NK-92 (cell line): ENCODE data around the gene RMC1.

Experiments
- DNase-seq: peaks from one replicate; lab custom pipeline; 2025; ENCODE audit not compliant: unreplicated experiment; lab: John Stamatoyannopoulos, UW

Gene RMC1

DNA sequence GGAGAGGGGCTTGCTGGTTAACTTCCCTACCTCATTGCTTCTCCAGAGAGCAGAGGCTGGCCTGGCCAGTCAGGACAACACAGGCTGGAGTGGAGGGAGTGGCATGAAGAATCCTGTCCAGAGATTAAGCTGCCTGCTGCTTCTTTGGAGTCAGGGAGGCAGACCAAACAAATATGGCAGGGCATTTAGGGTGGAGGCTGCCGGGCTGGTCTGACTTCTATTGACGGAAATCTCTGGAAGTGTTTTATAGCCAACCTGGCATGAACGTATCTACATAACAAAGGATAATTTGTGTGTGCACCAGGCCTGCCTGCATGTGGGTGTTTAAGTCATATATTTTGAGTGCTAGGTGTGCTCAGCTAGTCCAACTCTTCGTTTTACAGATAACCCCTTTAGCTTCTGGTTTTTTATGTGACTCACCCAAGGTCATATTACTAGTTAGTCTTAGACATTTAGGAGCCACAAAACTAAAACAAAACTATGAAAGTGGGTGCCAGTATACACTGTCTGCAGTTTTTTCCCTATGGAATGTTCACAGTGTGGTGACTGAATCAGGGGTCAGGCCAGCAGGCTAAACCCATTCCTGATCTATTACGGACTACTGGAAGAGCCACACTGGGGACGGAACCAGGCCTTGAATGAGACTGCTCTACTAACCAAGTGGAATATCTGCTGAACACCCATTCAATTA is 77.5 kb downstream of the RMC1 start:
- DNase-seq: no peak
